WTC11 (cell line): Measurements from ENCODE around the gene ADAM8.

Source experiments
- ATF3 ChIP-seq: sonication (generic); formaldehyde crosslinking; conservative IDR thresholded peaks from 2 replicates; pipeline ENCODE4 v1.8.1; 2022; ENCODE audit warnings: mild to moderate bottlenecking, missing genetic modification reagents
- CTCF ChIP-seq: fragments of 200-600 bp; IDR thresholded peaks from 2 replicates; pipeline ENCODE4 v1.8.0; 2022; ENCODE audit warnings: antibody characterized with exemption

GRCh38 chr10:133230044-133230361, 46.7 kb downstream of the ADAM8 start, which contains the start of gene UTF1:
- TF ChIP-seq ATF3 (CRISPR knock-in tag) (no peak), CTCF (no peak)
